ENCODE measurements around the gene GRM8.
"Not testable (repeated sequence)": the region's sequence is repeated elsewhere in the genome, so short reads cannot be mapped to it uniquely, and the experiment has no call there.

GRM8 gene

GRCh38 chr7:126838194-126838593 is 414.5 kb downstream of the GRM8 start:
- H3K9me3 ChIP-seq (ENCODE audit: insufficient read depth, low read length, severe bottlenecking) = no peaks in the 10 kb centered on the region
- no peak for TF ChIP-seq EZH2 (IDR thresholded peaks at IDR 0.05; ENCODE audit: borderline replicate concordance, low read depth, low read length, severe bottlenecking)
- no peak for TF ChIP-seq CTCF (IDR thresholded peaks at IDR 0.05; ENCODE audit: borderline replicate concordance, extremely low read depth, low read length, poor library complexity, severe bottlenecking)
- H3K36me3 ChIP-seq (ENCODE audit: insufficient read depth, low read length) = no peaks in the 10 kb centered on the region
- H2AFZ ChIP-seq (ENCODE audit: low read depth, low read length) = no peak overlapping the region
- H3K27me3 ChIP-seq (ENCODE audit: insufficient read depth, low read length, poor library complexity) = no peaks in the 10 kb centered on the region
- no peak overlapping the region for H3K4me3 ChIP-seq (ENCODE audit: low read depth in 1 of 2, low read length in 2 of 2)
- H3K9ac ChIP-seq (ENCODE audit: low read depth, low read length) = no peak overlapping the region
- no peaks in the 10 kb centered on the region for H3K4me1 ChIP-seq (ENCODE audit: insufficient read depth, low read length)
- no peak overlapping the region for H3K27ac ChIP-seq (ENCODE audit: low read length)
- ATAC-seq (ENCODE audit: insufficient read depth, low read depth) = no peak
- H4K20me1 ChIP-seq (ENCODE audit: insufficient read depth, low read length) = no peaks in the 10 kb centered on the region
- H3K4me2 ChIP-seq (ENCODE audit: insufficient read depth, low read length) = no peak overlapping the region
- no peaks in the 10 kb centered on the region for H3K79me2 ChIP-seq (ENCODE audit: insufficient read depth, low read length)
- DNase-seq = no peak

- H3K4me2 ChIP-seq (ENCODE audit: insufficient read depth, low read length); ATAC-seq (ENCODE audit: insufficient read depth, low read depth); H2AFZ ChIP-seq (ENCODE audit: low read depth, low read length); H3K27me3 ChIP-seq (ENCODE audit: insufficient read depth, low read length, poor library complexity); H3K36me3 ChIP-seq (ENCODE audit: insufficient read depth, low read length); H3K27ac ChIP-seq (ENCODE audit: low read length); H4K20me1 ChIP-seq (ENCODE audit: insufficient read depth, low read length); H3K4me3 ChIP-seq (ENCODE audit: low read depth in 1 of 2, low read length in 2 of 2); DNase-seq; H3K9ac ChIP-seq (ENCODE audit: low read depth, low read length); H3K79me2 ChIP-seq (ENCODE audit: insufficient read depth, low read length); H3K9me3 ChIP-seq (ENCODE audit: insufficient read depth, low read length, severe bottlenecking); H3K4me1 ChIP-seq (ENCODE audit: insufficient read depth, low read length): not testable (repeated sequence)
These were observed 421.5 kb downstream of the GRM8 start for GRCh38 chr7:126831241-126831640.

DNA sequence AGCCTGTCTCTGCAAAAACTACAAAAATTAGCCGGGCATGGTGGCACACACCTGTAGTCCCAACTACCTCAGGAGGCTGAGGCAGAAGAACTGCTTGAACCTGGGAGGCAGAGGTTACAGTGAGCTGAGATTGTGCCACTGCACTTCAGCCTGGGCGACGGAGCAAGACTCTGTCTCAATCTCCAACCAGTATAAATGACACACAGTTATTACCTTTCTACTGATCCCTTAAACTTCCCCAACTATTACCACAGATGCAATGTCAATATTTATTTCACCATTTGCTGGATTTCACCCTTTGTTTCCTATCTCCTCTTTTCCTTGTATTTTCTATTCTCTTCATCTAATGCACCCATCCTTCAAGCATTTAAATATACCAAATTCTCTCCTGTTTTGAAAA is 431.8 kb downstream of the GRM8 start:
- no peak overlapping the region for H2AFZ ChIP-seq (ENCODE audit: low read depth, low read length)
- H3K9me3 ChIP-seq (ENCODE audit: insufficient read depth, low read length, severe bottlenecking) = no peaks in the 10 kb centered on the region
- no peak overlapping the region for H3K9ac ChIP-seq (ENCODE audit: low read depth, low read length)
- TF ChIP-seq CTCF (IDR thresholded peaks at IDR 0.05; ENCODE audit: borderline replicate concordance, extremely low read depth, low read length, poor library complexity, severe bottlenecking) = no peak
- no peak for TF ChIP-seq EZH2 (IDR thresholded peaks at IDR 0.05; ENCODE audit: borderline replicate concordance, low read depth, low read length, severe bottlenecking)
- H3K36me3 ChIP-seq (ENCODE audit: insufficient read depth, low read length) = no peaks in the 10 kb centered on the region
- H3K27me3 ChIP-seq (ENCODE audit: insufficient read depth, low read length, poor library complexity) = no peaks in the 10 kb centered on the region
- no peak overlapping the region for H3K4me3 ChIP-seq (ENCODE audit: low read depth in 1 of 2, low read length in 2 of 2)
- no peaks in the 10 kb centered on the region for H3K79me2 ChIP-seq (ENCODE audit: insufficient read depth, low read length)
- no peak overlapping the region for H3K27ac ChIP-seq (ENCODE audit: low read length)
- DNase-seq (no peak), ATAC-seq (ENCODE audit: insufficient read depth, low read depth) (no peak)
- H4K20me1 ChIP-seq (ENCODE audit: insufficient read depth, low read length) = no peaks in the 10 kb centered on the region
- no peaks in the 10 kb centered on the region for H3K4me1 ChIP-seq (ENCODE audit: insufficient read depth, low read length)
- H3K4me2 ChIP-seq (ENCODE audit: insufficient read depth, low read length) = no peak overlapping the region

- H3K4me2 ChIP-seq (ENCODE audit: insufficient read depth, low read length) = no peak overlapping the region
- no peaks in the 10 kb centered on the region for H3K27me3 ChIP-seq (ENCODE audit: insufficient read depth, low read length, poor library complexity)
- DNase-seq (no peak), ATAC-seq (ENCODE audit: insufficient read depth, low read depth) (no peak)
- no peaks in the 10 kb centered on the region for H3K4me1 ChIP-seq (ENCODE audit: insufficient read depth, low read length)
- no peak for TF ChIP-seq EZH2 (IDR thresholded peaks at IDR 0.05; ENCODE audit: borderline replicate concordance, low read depth, low read length, severe bottlenecking)
- H3K36me3 ChIP-seq (ENCODE audit: insufficient read depth, low read length) = no peaks in the 10 kb centered on the region
- no peaks in the 10 kb centered on the region for H4K20me1 ChIP-seq (ENCODE audit: insufficient read depth, low read length)
- H2AFZ ChIP-seq (ENCODE audit: low read depth, low read length) = no peak overlapping the region
- H3K9me3 ChIP-seq (ENCODE audit: insufficient read depth, low read length, severe bottlenecking) = no peaks in the 10 kb centered on the region
- no peak overlapping the region for H3K9ac ChIP-seq (ENCODE audit: low read depth, low read length)
- no peaks in the 10 kb centered on the region for H3K79me2 ChIP-seq (ENCODE audit: insufficient read depth, low read length)
- no peak overlapping the region for H3K4me3 ChIP-seq (ENCODE audit: low read depth in 1 of 2, low read length in 2 of 2)
- H3K27ac ChIP-seq (ENCODE audit: low read length) = no peak overlapping the region
These were observed 433.6 kb downstream of the GRM8 start for GRCh38 chr7:126819197-126819484.

Data from DND-41 (cell line).